ENCODE results near the gene USHBP1.

GRCh38 chr19:17303167-17303939 lies 38.8 kb upstream of the USHBP1 start, which contains the start of gene ABHD8:
- TF ChIP-seq CTCF (IDR thresholded peaks at IDR 0.05) (peak; percentile 68 to 88 (median 73)), POLR2A (IDR thresholded peaks at IDR 0.05) (no peak), EP300 (IDR thresholded peaks at IDR 0.05; ENCODE audit: low read depth) (no peak), POLR2AphosphoS5 (IDR thresholded peaks at IDR 0.05) (peak; percentile 60 to 74 (median 74))

All from transverse colon (tissue), 4 donors.